GM23338 (cell line): ENCODE data around the gene TOX2. TPM values are rescaled to one million over a fixed set of nuclear protein-coding genes. Genes with fewer than 3 reads are reported as not detected.

ENCODE experiments used
- ATAC-seq: fragments of 200-7000 bp; cut with Tn5 transposase; 3 replicates; pipeline ENCODE4 v1.9.1; 2020
- DNase-seq: peaks from one replicate; pipeline ENCODE4 v3.0.0-alpha.2; 2015; ENCODE audit warnings: low spot score
- H2AFZ ChIP-seq: fragments of 200-600 bp; sonication (generic); 2 replicates; pipeline ENCODE4 v1.8.0; 2016; ENCODE audit warnings: antibody characterized with exemption, mild to moderate bottlenecking, moderate library complexity
- H3F3A ChIP-seq: fragments of 200-600 bp; sonication (generic); replicated peaks from 2 replicates; pipeline ENCODE4 v1.8.0; 2017; ENCODE audit warnings: antibody characterized with exemption, mixed run types, low read depth
- H3K27ac ChIP-seq: fragments of 200-600 bp; sonication (generic); 2 replicates; pipeline ENCODE4 v1.6.1; 2016; ENCODE audit warnings: low read depth
- H3K27me3 ChIP-seq: fragments of 200-600 bp; sonication (generic); 2 replicates; pipeline ENCODE4 v1.8.0; 2016; ENCODE audit warnings: mild to moderate bottlenecking, mixed run types, moderate library complexity; ENCODE audit not compliant: insufficient read depth
- H3K36me3 ChIP-seq: fragments of 200-600 bp; sonication (generic); 2 replicates; pipeline ENCODE4 v1.8.0; 2016; ENCODE audit warnings: mild to moderate bottlenecking; ENCODE audit not compliant: insufficient read depth
- H3K4me1 ChIP-seq: fragments of 200-600 bp; sonication (generic); 2 replicates; pipeline ENCODE4 v1.8.0; 2016; ENCODE audit warnings: mild to moderate bottlenecking, moderate library complexity; ENCODE audit not compliant: insufficient read depth
- H3K4me2 ChIP-seq: fragments of 200-600 bp; sonication (generic); 2 replicates; pipeline ENCODE4 v1.7.1; 2017; ENCODE audit warnings: mixed run types
- H3K4me3 ChIP-seq: fragments of 200-600 bp; sonication (generic); 2 replicates; pipeline ENCODE4 v1.6.1; 2016; ENCODE audit warnings: mixed run types
- H3K79me2 ChIP-seq: fragments of 200-600 bp; sonication (generic); replicated peaks from 2 replicates; pipeline ENCODE4 v1.8.0; 2017; ENCODE audit warnings: mild to moderate bottlenecking; ENCODE audit not compliant: insufficient read depth
- H3K9me2 ChIP-seq: fragments of 200-600 bp; sonication (generic); 2 replicates; pipeline ENCODE4 v1.8.0; 2017; ENCODE audit not compliant: insufficient read depth
- H4K20me1 ChIP-seq: fragments of 200-600 bp; sonication (generic); replicated peaks from 2 replicates; pipeline ENCODE4 v1.8.0; 2017; ENCODE audit warnings: mild to moderate bottlenecking; ENCODE audit not compliant: insufficient read depth
- H3K27ac Mint-ChIP-seq: 2 replicates; pipeline ENCODE4 v1.8.0; 2020; ENCODE audit warnings: inconsistent platforms, mild to moderate bottlenecking, moderate library complexity, mixed read lengths
- H3K27me3 Mint-ChIP-seq: 3 replicates; pipeline ENCODE4 v1.8.0; 2022; ENCODE audit warnings: low read depth, mild to moderate bottlenecking, moderate library complexity, mixed read lengths, inconsistent platforms; ENCODE audit not compliant: insufficient read depth, poor library complexity
- H3K36me3 Mint-ChIP-seq: 3 replicates; pipeline ENCODE4 v1.8.0; 2021; ENCODE audit warnings: low read depth, mild to moderate bottlenecking, inconsistent platforms, moderate library complexity, mixed read lengths
- H3K4me1 Mint-ChIP-seq: 3 replicates; pipeline ENCODE4 v1.8.0; 2020; ENCODE audit warnings: mild to moderate bottlenecking, inconsistent platforms, mixed read lengths
- H3K4me3 Mint-ChIP-seq: 3 replicates; pipeline ENCODE4 v1.8.0; 2021; ENCODE audit warnings: moderate library complexity, mild to moderate bottlenecking, inconsistent platforms, mixed read lengths
- H3K9me3 Mint-ChIP-seq: 3 replicates; pipeline ENCODE4 v1.8.0; 2020; ENCODE audit warnings: moderate library complexity, mild to moderate bottlenecking, inconsistent platforms, mixed read lengths
- CREB1 ChIP-seq: fragments of 250-450 bp; sonication (Bioruptor Pico); IDR thresholded peaks from 2 replicates; pipeline ENCODE4 v1.5.0; 2020; ENCODE audit warnings: low read depth, mild to moderate bottlenecking, moderate library complexity
- EZH2 ChIP-seq: fragments of 200-600 bp; sonication (generic); IDR thresholded peaks from one replicate; pipeline ENCODE4 v1.8.0; 2017; ENCODE audit warnings: antibody characterized with exemption, mild to moderate bottlenecking, low read depth; ENCODE audit not compliant: unreplicated experiment
- EZH2phosphoT487 ChIP-seq: fragments of 200-600 bp; sonication (generic); IDR thresholded peaks from one replicate; pipeline ENCODE4 v1.8.1; 2018; ENCODE audit warnings: antibody characterized with exemption; ENCODE audit not compliant: unreplicated experiment
- JUNB ChIP-seq: IDR thresholded peaks from one replicate; pipeline ENCODE4 v1.6.1; 2016; ENCODE audit warnings: antibody characterized with exemption; ENCODE audit not compliant: unreplicated experiment
- NANOG ChIP-seq: IDR thresholded peaks from 2 replicates; pipeline ENCODE4 v1.6.1; 2016; ENCODE audit warnings: antibody characterized with exemption, borderline replicate concordance
- POLR2AphosphoS5 ChIP-seq: IDR thresholded peaks from 2 replicates; pipeline ENCODE4 v1.6.1; 2016; ENCODE audit warnings: antibody characterized with exemption, low read depth
- STAT1 ChIP-seq: IDR thresholded peaks from one replicate; pipeline ENCODE4 v1.6.1; 2016; ENCODE audit warnings: antibody characterized with exemption; ENCODE audit not compliant: unreplicated experiment
- ZNF114 ChIP-seq: fragments of 250-450 bp; sonication (Bioruptor Pico); IDR thresholded peaks from 2 replicates; pipeline ENCODE4 v1.5.0; 2020; ENCODE audit warnings: mild to moderate bottlenecking, moderate library complexity
- ZNF331 ChIP-seq: fragments of 250-450 bp; sonication (Bioruptor Pico); IDR thresholded peaks from 2 replicates; pipeline ENCODE4 v1.5.0; 2020; ENCODE audit warnings: low read depth, mild to moderate bottlenecking, moderate library complexity
- polyA plus RNA-seq: library from polyadenylated mRNA; unstranded; fragments of >200 nt; fragmentation: Nextera tagmentation; extraction: Ambion mirVana; gene quantifications from 2 replicates; pipeline ENCODE4 v1.2.1, GENCODE V29; 2016
- total RNA-seq: library from RNA; depleted of rRNA; stranded (reverse); fragments of >200 nt; shearing (Covaris generic); gene quantifications from 2 replicates; pipeline ENCODE4 v1.2.3, GENCODE V29; 2014
- TF ChIP-seq, protein P1 (sequence below): IDR thresholded peaks from one replicate; pipeline ENCODE4 v1.6.1; 2018; ENCODE audit warnings: antibody characterized with exemption; ENCODE audit not compliant: unreplicated experiment
- TF ChIP-seq, protein P2 (sequence below), 2 experiments: fragments of 200-600 bp in 1 of 2; sonication (generic) in 1 of 2; conservative IDR thresholded peaks; 2 replicates each; pipeline versions ENCODE4 v1.5.1 to v1.6.1; 2016 to 2017; ENCODE audit warnings: antibody characterized with exemption in 2 of 2, low read depth in 2 of 2, mild to moderate bottlenecking in 2 of 2, moderate library complexity in 1 of 2
- TF ChIP-seq, protein P3 (sequence below): IDR thresholded peaks from 2 replicates; pipeline ENCODE4 v1.6.1; 2016; ENCODE audit warnings: antibody characterized with exemption
- TF ChIP-seq, protein P4 (sequence below): fragments of 250-450 bp; sonication (Bioruptor Pico); IDR thresholded peaks from 2 replicates; pipeline ENCODE4 v1.5.0; 2020; ENCODE audit warnings: mild to moderate bottlenecking, moderate library complexity

Gene TOX2
- total and polyA plus RNA-seq, 2 experiments from 2014 or later, result 1.4 to 1.5 TPM

DNA sequence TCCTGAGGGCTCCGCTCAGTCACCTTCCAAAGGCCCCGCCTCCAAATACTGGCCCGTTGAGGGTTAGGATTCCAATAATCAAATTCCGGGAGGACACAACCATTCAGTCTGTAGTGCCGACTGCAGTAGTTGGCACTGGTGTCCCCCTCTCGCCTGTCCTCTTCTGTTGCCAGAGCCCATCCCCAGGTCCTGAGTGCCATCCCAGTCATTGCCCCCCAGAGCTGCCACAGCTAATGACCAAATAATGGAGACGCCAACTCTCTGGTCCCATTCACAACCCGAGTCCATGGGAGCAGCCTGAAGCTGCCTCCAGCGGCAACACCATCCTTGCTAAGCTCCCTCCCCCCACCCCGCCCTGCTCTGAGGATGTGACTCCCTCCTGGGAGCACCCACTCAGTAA lies 156.4 kb downstream of the TOX2 start:
- DNase-seq (no peak), ATAC-seq (no peak)
- Mint-ChIP-seq H3K27me3 (peaks cover 10% of the 10 kb centered on the region), H3K36me3 (no peaks in the 10 kb centered on the region), H3K9me3 (no peaks in the 10 kb centered on the region), H3K4me3 (no peak overlapping the region), H3K27ac (no peak overlapping the region), H3K4me1 (peaks cover 24% of the 10 kb centered on the region)
- no peak for TF ChIP-seq STAT1
- no peak for TF ChIP-seq JUNB
- TF ChIP-seq EZH2, result no peak
- TF ChIP-seq, protein P1, sequence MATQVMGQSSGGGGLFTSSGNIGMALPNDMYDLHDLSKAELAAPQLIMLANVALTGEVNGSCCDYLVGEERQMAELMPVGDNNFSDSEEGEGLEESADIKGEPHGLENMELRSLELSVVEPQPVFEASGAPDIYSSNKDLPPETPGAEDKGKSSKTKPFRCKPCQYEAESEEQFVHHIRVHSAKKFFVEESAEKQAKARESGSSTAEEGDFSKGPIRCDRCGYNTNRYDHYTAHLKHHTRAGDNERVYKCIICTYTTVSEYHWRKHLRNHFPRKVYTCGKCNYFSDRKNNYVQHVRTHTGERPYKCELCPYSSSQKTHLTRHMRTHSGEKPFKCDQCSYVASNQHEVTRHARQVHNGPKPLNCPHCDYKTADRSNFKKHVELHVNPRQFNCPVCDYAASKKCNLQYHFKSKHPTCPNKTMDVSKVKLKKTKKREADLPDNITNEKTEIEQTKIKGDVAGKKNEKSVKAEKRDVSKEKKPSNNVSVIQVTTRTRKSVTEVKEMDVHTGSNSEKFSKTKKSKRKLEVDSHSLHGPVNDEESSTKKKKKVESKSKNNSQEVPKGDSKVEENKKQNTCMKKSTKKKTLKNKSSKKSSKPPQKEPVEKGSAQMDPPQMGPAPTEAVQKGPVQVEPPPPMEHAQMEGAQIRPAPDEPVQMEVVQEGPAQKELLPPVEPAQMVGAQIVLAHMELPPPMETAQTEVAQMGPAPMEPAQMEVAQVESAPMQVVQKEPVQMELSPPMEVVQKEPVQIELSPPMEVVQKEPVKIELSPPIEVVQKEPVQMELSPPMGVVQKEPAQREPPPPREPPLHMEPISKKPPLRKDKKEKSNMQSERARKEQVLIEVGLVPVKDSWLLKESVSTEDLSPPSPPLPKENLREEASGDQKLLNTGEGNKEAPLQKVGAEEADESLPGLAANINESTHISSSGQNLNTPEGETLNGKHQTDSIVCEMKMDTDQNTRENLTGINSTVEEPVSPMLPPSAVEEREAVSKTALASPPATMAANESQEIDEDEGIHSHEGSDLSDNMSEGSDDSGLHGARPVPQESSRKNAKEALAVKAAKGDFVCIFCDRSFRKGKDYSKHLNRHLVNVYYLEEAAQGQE, result no peak
- TF ChIP-seq, protein P2, sequence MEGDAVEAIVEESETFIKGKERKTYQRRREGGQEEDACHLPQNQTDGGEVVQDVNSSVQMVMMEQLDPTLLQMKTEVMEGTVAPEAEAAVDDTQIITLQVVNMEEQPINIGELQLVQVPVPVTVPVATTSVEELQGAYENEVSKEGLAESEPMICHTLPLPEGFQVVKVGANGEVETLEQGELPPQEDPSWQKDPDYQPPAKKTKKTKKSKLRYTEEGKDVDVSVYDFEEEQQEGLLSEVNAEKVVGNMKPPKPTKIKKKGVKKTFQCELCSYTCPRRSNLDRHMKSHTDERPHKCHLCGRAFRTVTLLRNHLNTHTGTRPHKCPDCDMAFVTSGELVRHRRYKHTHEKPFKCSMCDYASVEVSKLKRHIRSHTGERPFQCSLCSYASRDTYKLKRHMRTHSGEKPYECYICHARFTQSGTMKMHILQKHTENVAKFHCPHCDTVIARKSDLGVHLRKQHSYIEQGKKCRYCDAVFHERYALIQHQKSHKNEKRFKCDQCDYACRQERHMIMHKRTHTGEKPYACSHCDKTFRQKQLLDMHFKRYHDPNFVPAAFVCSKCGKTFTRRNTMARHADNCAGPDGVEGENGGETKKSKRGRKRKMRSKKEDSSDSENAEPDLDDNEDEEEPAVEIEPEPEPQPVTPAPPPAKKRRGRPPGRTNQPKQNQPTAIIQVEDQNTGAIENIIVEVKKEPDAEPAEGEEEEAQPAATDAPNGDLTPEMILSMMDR (conservative IDR thresholded peaks at IDR 0.05; ENCODE audit: low read depth in 2 of 2), result no peak
- TF ChIP-seq POLR2AphosphoS5, result no peak
- TF ChIP-seq CREB1 (CRISPR knock-in tag), result no peak
- no peak for TF ChIP-seq EZH2phosphoT487
- TF ChIP-seq, protein P3, sequence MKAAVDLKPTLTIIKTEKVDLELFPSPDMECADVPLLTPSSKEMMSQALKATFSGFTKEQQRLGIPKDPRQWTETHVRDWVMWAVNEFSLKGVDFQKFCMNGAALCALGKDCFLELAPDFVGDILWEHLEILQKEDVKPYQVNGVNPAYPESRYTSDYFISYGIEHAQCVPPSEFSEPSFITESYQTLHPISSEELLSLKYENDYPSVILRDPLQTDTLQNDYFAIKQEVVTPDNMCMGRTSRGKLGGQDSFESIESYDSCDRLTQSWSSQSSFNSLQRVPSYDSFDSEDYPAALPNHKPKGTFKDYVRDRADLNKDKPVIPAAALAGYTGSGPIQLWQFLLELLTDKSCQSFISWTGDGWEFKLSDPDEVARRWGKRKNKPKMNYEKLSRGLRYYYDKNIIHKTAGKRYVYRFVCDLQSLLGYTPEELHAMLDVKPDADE, result no peak
- TF ChIP-seq, protein P4, sequence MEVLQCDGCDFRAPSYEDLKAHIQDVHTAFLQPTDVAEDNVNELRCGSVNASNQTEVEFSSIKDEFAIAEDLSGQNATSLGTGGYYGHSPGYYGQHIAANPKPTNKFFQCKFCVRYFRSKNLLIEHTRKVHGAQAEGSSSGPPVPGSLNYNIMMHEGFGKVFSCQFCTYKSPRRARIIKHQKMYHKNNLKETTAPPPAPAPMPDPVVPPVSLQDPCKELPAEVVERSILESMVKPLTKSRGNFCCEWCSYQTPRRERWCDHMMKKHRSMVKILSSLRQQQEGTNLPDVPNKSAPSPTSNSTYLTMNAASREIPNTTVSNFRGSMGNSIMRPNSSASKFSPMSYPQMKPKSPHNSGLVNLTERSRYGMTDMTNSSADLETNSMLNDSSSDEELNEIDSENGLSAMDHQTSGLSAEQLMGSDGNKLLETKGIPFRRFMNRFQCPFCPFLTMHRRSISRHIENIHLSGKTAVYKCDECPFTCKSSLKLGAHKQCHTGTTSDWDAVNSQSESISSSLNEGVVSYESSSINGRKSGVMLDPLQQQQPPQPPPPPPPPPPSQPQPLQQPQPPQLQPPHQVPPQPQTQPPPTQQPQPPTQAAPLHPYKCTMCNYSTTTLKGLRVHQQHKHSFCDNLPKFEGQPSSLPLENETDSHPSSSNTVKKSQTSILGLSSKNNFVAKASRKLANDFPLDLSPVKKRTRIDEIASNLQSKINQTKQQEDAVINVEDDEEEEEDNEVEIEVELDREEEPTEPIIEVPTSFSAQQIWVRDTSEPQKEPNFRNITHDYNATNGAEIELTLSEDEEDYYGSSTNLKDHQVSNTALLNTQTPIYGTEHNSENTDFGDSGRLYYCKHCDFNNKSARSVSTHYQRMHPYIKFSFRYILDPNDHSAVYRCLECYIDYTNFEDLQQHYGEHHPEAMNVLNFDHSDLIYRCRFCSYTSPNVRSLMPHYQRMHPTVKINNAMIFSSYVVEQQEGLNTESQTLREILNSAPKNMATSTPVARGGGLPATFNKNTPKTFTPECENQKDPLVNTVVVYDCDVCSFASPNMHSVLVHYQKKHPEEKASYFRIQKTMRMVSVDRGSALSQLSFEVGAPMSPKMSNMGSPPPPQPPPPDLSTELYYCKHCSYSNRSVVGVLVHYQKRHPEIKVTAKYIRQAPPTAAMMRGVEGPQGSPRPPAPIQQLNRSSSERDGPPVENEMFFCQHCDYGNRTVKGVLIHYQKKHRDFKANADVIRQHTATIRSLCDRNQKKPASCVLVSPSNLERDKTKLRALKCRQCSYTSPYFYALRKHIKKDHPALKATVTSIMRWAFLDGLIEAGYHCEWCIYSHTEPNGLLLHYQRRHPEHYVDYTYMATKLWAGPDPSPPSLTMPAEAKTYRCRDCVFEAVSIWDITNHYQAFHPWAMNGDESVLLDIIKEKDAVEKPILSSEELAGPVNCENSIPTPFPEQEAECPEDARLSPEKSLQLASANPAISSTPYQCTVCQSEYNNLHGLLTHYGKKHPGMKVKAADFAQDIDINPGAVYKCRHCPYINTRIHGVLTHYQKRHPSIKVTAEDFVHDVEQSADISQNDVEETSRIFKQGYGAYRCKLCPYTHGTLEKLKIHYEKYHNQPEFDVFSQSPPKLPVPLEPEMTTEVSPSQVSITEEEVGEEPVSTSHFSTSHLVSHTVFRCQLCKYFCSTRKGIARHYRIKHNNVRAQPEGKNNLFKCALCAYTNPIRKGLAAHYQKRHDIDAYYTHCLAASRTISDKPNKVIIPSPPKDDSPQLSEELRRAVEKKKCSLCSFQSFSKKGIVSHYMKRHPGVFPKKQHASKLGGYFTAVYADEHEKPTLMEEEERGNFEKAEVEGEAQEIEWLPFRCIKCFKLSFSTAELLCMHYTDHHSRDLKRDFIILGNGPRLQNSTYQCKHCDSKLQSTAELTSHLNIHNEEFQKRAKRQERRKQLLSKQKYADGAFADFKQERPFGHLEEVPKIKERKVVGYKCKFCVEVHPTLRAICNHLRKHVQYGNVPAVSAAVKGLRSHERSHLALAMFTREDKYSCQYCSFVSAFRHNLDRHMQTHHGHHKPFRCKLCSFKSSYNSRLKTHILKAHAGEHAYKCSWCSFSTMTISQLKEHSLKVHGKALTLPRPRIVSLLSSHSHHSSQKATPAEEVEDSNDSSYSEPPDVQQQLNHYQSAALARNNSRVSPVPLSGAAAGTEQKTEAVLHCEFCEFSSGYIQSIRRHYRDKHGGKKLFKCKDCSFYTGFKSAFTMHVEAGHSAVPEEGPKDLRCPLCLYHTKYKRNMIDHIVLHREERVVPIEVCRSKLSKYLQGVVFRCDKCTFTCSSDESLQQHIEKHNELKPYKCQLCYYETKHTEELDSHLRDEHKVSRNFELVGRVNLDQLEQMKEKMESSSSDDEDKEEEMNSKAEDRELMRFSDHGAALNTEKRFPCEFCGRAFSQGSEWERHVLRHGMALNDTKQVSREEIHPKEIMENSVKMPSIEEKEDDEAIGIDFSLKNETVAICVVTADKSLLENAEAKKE (CRISPR knock-in tag), result no peak
- TF ChIP-seq NANOG, result no peak
- TF ChIP-seq ZNF331 (CRISPR knock-in tag), result no peak
- TF ChIP-seq ZNF114, result no peak
- H2AFZ ChIP-seq, result no peak overlapping the region
- no peak overlapping the region for H3K27ac ChIP-seq
- H3K4me3 ChIP-seq, result no peak overlapping the region
- no peaks in the 10 kb centered on the region for H3K9me2 ChIP-seq
- H3F3A ChIP-seq, result no peaks in the 10 kb centered on the region
- no peaks in the 10 kb centered on the region for H3K36me3 ChIP-seq
- no peaks in the 10 kb centered on the region for H3K27me3 ChIP-seq
- no peaks in the 10 kb centered on the region for H3K79me2 ChIP-seq
- no peak overlapping the region for H3K4me2 ChIP-seq
- no peaks in the 10 kb centered on the region; the same call in 1 of the 2 replicates for H3K4me1 ChIP-seq
- no peaks in the 10 kb centered on the region for H4K20me1 ChIP-seq
